Fibroblast of pulmonary artery (primary cell): ENCODE measurements around the gene LYPD4.

Source experiments
- DNase-seq: peaks from one replicate; pipeline ENCODE4 v3.0.0-alpha.2; 2010; ENCODE audit warnings: low read depth
- H3K4me3 ChIP-seq: replicated peaks from 2 replicates; pipeline ENCODE4 v1.5.1; 2011; ENCODE audit warnings: low read depth, mild to moderate bottlenecking, control low read depth, low read length, moderate library complexity
- CTCF ChIP-seq: IDR thresholded peaks from 2 replicates; pipeline ENCODE4 v1.5.1; 2011; ENCODE audit warnings: mild to moderate bottlenecking, control low read depth, low read length, inconsistent platforms; ENCODE audit errors: missing control alignments

LYPD4 gene

GRCh38 chr19:41839211-41839610 is 5.3 kb downstream of the LYPD4 start:
- no peak for DNase-seq
- H3K4me3 ChIP-seq, result no peak overlapping the region
- no peak for TF ChIP-seq CTCF

- no peak for DNase-seq
- H3K4me3 ChIP-seq, result no peak overlapping the region
- TF ChIP-seq CTCF, result no peak
These were observed 6.3 kb downstream of the LYPD4 start for GRCh38 chr19:41837981-41838708.

GRCh38 chr19:41821003-41821735 is 23.3 kb downstream of the LYPD4 start:
- H3K4me3 ChIP-seq, result no peak overlapping the region
- DNase-seq, result peak; percentile 41
- peak; percentile 61 for TF ChIP-seq CTCF

GRCh38 chr19:41816761-41817160 is 27.7 kb downstream of the LYPD4 start:
- H3K4me3 ChIP-seq, result no peak overlapping the region
- no peak for TF ChIP-seq CTCF
- no peak for DNase-seq

- DNase-seq, result no peak
- H3K4me3 ChIP-seq, result no peak overlapping the region
- TF ChIP-seq CTCF, result no peak
These were observed 29.2 kb downstream of the LYPD4 start for GRCh38 chr19:41815301-41815700.

DNA sequence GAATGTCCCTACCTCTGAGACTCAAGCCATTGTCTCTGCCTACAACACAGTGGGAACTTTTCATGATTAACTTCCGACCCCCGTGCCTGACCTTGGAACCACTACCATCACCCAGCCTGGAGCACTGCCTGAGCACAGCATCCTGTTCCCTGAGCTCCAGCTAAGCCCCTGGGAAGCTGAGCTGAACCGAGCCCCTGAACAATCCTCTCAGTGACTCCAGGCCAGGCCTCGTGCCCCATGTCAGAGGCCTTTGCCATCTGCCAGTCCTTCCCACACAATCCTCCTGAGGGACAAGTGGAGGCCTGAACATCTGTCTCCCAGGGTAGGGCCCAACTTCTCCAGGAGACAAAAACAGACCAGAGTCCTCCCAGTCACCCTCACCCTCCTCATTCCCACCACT is 30.6 kb downstream of the LYPD4 start:
- DNase-seq, result no peak
- TF ChIP-seq CTCF, result no peak
- no peak overlapping the region for H3K4me3 ChIP-seq

GRCh38 chr19:41811981-41812380 is 32.5 kb downstream of the LYPD4 start:
- no peak for DNase-seq
- no peak for TF ChIP-seq CTCF
- H3K4me3 ChIP-seq, result no peak overlapping the region
